ENCODE results near the gene MPZL2. TPM values are rescaled to one million over a fixed set of nuclear protein-coding genes. Genes with fewer than 3 reads are reported as not detected.

MPZL2 gene
- total RNA-seq, 1 donor from 2014 or later = 53.0 TPM

- no peak overlapping the region for H3K4me3 ChIP-seq
- no peak for TF ChIP-seq CTCF (IDR thresholded peaks at IDR 0.05)
- no peaks in the 10 kb centered on the region for H3K27me3 ChIP-seq
- H3K27ac ChIP-seq = no peak overlapping the region
- H3K36me3 ChIP-seq = no peaks in the 10 kb centered on the region
- intact Hi-C loops (cut with DNase I) = no loop called here
- no peak for DNase-seq (ENCODE audit: low spot score in 2 of 2)
- no peaks in the 10 kb centered on the region for H3K9me3 ChIP-seq
- H3K4me1 ChIP-seq = no peaks in the 10 kb centered on the region
Observed at GRCh38 chr11:118283037-118283636, 19.0 kb upstream of the MPZL2 start.

- TF ChIP-seq CTCF (IDR thresholded peaks at IDR 0.05) = no peak
- Histone ChIP-seq H3K4me1 (no peaks in the 10 kb centered on the region), H3K36me3 (no peaks in the 10 kb centered on the region), H3K4me3 (no peak overlapping the region), H3K27ac (no peak overlapping the region), H3K27me3 (no peaks in the 10 kb centered on the region), H3K9me3 (no peaks in the 10 kb centered on the region)
- intact Hi-C loops (cut with DNase I) = no loop called here
- no peak for DNase-seq (ENCODE audit: low spot score in 2 of 2)
Observed at GRCh38 chr11:118282606-118283005, 18.5 kb upstream of the MPZL2 start.

GRCh38 chr11:118281284-118281683, 17.2 kb upstream of the MPZL2 start:
- Histone ChIP-seq H3K4me1 (no peaks in the 10 kb centered on the region), H3K27me3 (no peaks in the 10 kb centered on the region), H3K9me3 (no peaks in the 10 kb centered on the region), H3K4me3 (no peak overlapping the region), H3K36me3 (no peaks in the 10 kb centered on the region), H3K27ac (no peak overlapping the region)
- no peak for DNase-seq (ENCODE audit: low spot score in 2 of 2)
- intact Hi-C loops (cut with DNase I) = no loop called here
- TF ChIP-seq CTCF (IDR thresholded peaks at IDR 0.05) = no peak

GRCh38 chr11:118277312-118277711, 13.2 kb upstream of the MPZL2 start:
- DNase-seq (ENCODE audit: low spot score in 2 of 2) = no peak
- no peaks in the 10 kb centered on the region for H3K27me3 ChIP-seq
- intact Hi-C loops (cut with DNase I) = no loop called here
- no peak overlapping the region for H3K4me3 ChIP-seq
- H3K27ac ChIP-seq = no peak overlapping the region
- no peak for TF ChIP-seq CTCF (IDR thresholded peaks at IDR 0.05)
- no peaks in the 10 kb centered on the region for H3K36me3 ChIP-seq
- no peaks in the 10 kb centered on the region for H3K9me3 ChIP-seq
- no peaks in the 10 kb centered on the region for H3K4me1 ChIP-seq

- intact Hi-C loops (cut with DNase I) = no loop called here
- H3K36me3 ChIP-seq = no peaks in the 10 kb centered on the region
Observed at GRCh38 chr11:118276422-118276821, 12.3 kb upstream of the MPZL2 start.

More at GRCh38 chr11:118276422-118276821, 12.3 kb upstream of the MPZL2 start:
- H3K9me3 ChIP-seq = no peaks in the 10 kb centered on the region
- no peak for DNase-seq (ENCODE audit: low spot score in 2 of 2)
- no peaks in the 10 kb centered on the region for H3K4me1 ChIP-seq
- no peak overlapping the region for H3K4me3 ChIP-seq
- no peak for TF ChIP-seq CTCF (IDR thresholded peaks at IDR 0.05)
- no peaks in the 10 kb centered on the region for H3K27me3 ChIP-seq
- no peak overlapping the region for H3K27ac ChIP-seq
